Sigmoid colon (tissue), 4 donors: ENCODE results near the gene C19orf67.

Experiments
- CTCF ChIP-seq, 4 experiments: fragments of 450-650 bp in 3 of 4; fragments of 200-600 bp in 1 of 4; IDR thresholded peaks; one replicate each; pipeline ENCODE4 v1.5.1; 2016 to 2019; ENCODE audit warnings: antibody characterized with exemption in 4 of 4, mild to moderate bottlenecking in 3 of 4, moderate library complexity in 2 of 4
- EP300 ChIP-seq, 4 donors: sonication (generic); formaldehyde crosslinking; IDR thresholded peaks; one replicate each; pipeline ENCODE4 v1.6.1; 2017; ENCODE audit warnings: antibody characterized with exemption in 4 of 4

- no peak for TF ChIP-seq CTCF (IDR thresholded peaks at IDR 0.05)
- TF ChIP-seq EP300 (IDR thresholded peaks at IDR 0.05) = no peak
Observed at GRCh38 chr19:14039181-14039580, 46.4 kb downstream of the C19orf67 start.
